Measurements from ENCODE around the gene BTBD1. TPM values are rescaled to one million over a fixed set of nuclear protein-coding genes. Genes with fewer than 3 reads are reported as not detected.

Gene BTBD1
- total and polyA plus RNA-seq, 7 donors: 93.5 to 193 (median 151) TPM

DNA sequence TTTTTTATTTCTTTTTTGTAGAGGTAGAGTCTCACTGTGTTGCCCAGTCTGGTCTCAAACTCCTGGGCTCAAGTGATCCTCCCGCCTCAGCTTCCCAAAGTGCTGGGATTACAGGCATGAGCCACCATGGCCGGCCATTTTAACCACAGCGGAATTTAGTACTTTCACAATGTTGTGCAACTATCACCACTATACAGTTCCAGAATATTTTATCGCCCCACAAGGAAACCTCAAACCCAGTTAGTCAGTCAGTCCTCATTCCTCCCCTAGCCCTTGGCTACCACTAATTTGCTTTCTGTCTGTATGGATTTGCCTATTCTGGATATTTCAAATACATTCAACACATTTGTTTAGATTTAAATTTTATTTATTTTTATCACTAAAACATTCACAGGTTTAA lies 99.0 kb downstream of the BTBD1 start:
- no peaks in the 10 kb centered on the region for H3K36me3 ChIP-seq (ENCODE audit: insufficient read depth in 1 of 2, low read depth in 1 of 2)
- peak in 1 of 4 donors; percentile 29 for ATAC-seq
- no peaks in the 10 kb centered on the region for H3K27me3 ChIP-seq (ENCODE audit: insufficient read depth in 3 of 3, low read length in 2 of 3)
- H3K9me3 ChIP-seq: no peaks in the 10 kb centered on the region
- TF ChIP-seq, protein P1, sequence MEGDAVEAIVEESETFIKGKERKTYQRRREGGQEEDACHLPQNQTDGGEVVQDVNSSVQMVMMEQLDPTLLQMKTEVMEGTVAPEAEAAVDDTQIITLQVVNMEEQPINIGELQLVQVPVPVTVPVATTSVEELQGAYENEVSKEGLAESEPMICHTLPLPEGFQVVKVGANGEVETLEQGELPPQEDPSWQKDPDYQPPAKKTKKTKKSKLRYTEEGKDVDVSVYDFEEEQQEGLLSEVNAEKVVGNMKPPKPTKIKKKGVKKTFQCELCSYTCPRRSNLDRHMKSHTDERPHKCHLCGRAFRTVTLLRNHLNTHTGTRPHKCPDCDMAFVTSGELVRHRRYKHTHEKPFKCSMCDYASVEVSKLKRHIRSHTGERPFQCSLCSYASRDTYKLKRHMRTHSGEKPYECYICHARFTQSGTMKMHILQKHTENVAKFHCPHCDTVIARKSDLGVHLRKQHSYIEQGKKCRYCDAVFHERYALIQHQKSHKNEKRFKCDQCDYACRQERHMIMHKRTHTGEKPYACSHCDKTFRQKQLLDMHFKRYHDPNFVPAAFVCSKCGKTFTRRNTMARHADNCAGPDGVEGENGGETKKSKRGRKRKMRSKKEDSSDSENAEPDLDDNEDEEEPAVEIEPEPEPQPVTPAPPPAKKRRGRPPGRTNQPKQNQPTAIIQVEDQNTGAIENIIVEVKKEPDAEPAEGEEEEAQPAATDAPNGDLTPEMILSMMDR (IDR thresholded peaks at IDR 0.05): no peak
- WGBS, 3 donors: 82 to 87% (median 85%) methylated on average over 4 of the region's 4 CpGs
- H3K27ac ChIP-seq: peak overlapping the region; percentile 50
- H3K4me3 ChIP-seq: no peak overlapping the region
- DNase-seq: no peak
- H3K4me1 ChIP-seq: peaks cover 40% of the 10 kb centered on the region
- intact Hi-C loops (cut with DNase I): no loop called here

- no peak for ATAC-seq
- Histone ChIP-seq H3K4me3 (no peak overlapping the region), H3K27ac (no peak overlapping the region), H3K9me3 (no peaks in the 10 kb centered on the region), H3K27me3 (ENCODE audit: insufficient read depth in 3 of 3, low read length in 2 of 3) (no peaks in the 10 kb centered on the region), H3K36me3 (ENCODE audit: insufficient read depth in 1 of 2, low read depth in 1 of 2) (no peaks in the 10 kb centered on the region), H3K4me1 (peaks cover 33% of the 10 kb centered on the region)
- WGBS, 3 donors: 69 to 85% (median 73%) methylated on average over 4 of the region's 4 CpGs
- intact Hi-C loops (cut with DNase I): no loop called here
- DNase-seq: no peak
- TF ChIP-seq, protein P1 (IDR thresholded peaks at IDR 0.05): no peak
These were observed 100.4 kb downstream of the BTBD1 start for GRCh38 chr15:82966671-82967071.

Other genes with a start within 250 kb of the BTBD1 start
- gene HOMER2, start 114.5 kb downstream of the BTBD1 start, total RNA-seq: 100 to 1,000 TPM in 2 of 4 donors, 10 to 100 TPM in 2; 53.9 to 119 (median 92.3) TPM
- 10 to 100 TPM; 27.2 to 38.3 (median 36.7) TPM for gene HOMER2, start 114.5 kb downstream of the BTBD1 start, polyA plus RNA-seq
- gene RAMAC, start 81.0 kb downstream of the BTBD1 start, total RNA-seq: 10 to 100 TPM; 17.0 to 21.8 (median 19.9) TPM
- gene RAMAC, start 81.0 kb downstream of the BTBD1 start, polyA plus RNA-seq: 10 to 100 TPM; 23.8 to 43.3 (median 43.0) TPM
- 10 to 100 TPM in 3 of 4 donors, 1 to 10 TPM in 1; 6.3 to 11.4 (median 11.2) TPM for gene C15orf40, start 55.6 kb downstream of the BTBD1 start, total RNA-seq
- 10 to 100 TPM; 11.3 to 16.2 (median 12.2) TPM for gene C15orf40, start 55.6 kb downstream of the BTBD1 start, polyA plus RNA-seq
- gene TM6SF1, start 40.4 kb upstream of the BTBD1 start, total RNA-seq: 10 to 100 TPM in 3 of 4 donors, 1 to 10 TPM in 1; 9.2 to 23.4 (median 16.5) TPM
- 10 to 100 TPM; 10.7 to 17.5 (median 13.8) TPM for gene TM6SF1, start 40.4 kb upstream of the BTBD1 start, polyA plus RNA-seq
- gene HDGFL3, start 140.6 kb upstream of the BTBD1 start, total RNA-seq: 10 to 100 TPM in 1 of 4 donors, 1 to 10 TPM in 3; 4.8 to 10.4 (median 7.9) TPM
- gene HDGFL3, start 140.6 kb upstream of the BTBD1 start, polyA plus RNA-seq: 1 to 10 TPM; 2.6 to 4.2 (median 3.0) TPM
- under 1 TPM; 0.10 to 0.26 (median 0.15) TPM for gene BNC1, start 217.4 kb upstream of the BTBD1 start, total RNA-seq
- gene BNC1, start 217.4 kb upstream of the BTBD1 start, polyA plus RNA-seq: under 1 TPM; 0.04 to 0.10 (median 0.09) TPM